ENCODE results near the gene PRDM1.

The PRDM1 gene

DNA sequence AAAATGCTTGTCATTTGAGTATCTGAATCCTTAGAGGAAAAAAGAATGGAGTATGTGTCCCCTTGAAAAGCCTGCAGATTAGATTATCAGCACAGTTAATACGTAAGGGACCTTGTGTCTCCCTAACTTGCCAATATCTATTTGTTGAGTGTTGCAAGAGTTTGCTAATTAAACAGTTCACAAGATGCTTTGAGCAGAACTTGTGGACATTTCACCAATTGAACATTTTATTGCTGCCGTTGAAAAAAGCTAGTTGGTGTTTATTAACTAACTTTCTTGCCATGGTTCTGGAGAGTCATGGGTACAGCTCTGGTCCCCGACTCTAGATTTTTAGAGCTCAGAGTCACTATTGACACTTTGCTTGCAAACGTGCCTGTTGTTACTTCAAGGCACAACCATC is 30.6 kb upstream of the PRDM1 start:
- Histone ChIP-seq H3K36me3 (ENCODE audit: control insufficient read depth, low read depth, low read length) (no peaks in the 10 kb centered on the region), H3K4me1 (ENCODE audit: control insufficient read depth, low read depth, low read length) (peaks cover 20% of the 10 kb centered on the region), H3K27ac (ENCODE audit: low read length) (no peak overlapping the region), H3K4me3 (ENCODE audit: low read length) (no peak overlapping the region), H3K9ac (ENCODE audit: low read length) (no peak overlapping the region), H3K27me3 (ENCODE audit: control insufficient read depth, insufficient read depth, low read length) (no peaks in the 10 kb centered on the region), H3K9me3 (ENCODE audit: control insufficient read depth, low read depth, low read length) (no peaks in the 10 kb centered on the region)

DNA sequence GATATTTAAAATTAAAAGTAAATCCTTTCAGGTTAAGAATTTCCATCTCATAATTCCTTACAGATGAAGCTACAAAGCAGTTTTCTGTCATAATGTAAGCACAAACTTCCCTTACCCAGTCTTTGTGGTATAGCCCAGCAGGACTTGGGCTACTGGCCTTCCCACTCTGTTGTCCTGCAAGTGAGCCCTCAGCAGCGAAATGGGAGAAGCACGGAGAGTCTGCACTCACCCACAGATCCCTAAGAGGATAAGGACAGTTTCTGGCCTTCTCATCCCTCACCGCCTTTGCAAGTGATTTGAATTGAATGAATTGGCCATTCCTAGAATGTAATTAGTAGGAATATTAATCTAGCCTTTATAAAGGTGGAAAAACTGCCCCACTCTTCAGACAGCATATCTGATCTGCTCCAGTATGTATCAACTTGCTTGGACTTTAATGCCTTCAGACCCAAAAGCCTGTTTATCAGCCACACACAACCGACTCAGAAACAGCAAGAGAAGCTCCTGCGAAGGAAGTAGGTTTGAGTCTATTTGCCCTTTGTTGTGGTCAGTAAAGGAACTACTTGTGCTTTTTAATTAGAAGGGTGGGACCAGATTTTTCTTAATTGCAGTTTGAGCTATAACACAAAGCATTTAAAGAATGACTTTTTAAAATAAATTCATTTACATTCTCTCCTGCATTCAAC is 29.9 kb upstream of the PRDM1 start:
- Histone ChIP-seq H3K4me3 (ENCODE audit: low read length) (no peak overlapping the region), H3K4me1 (ENCODE audit: control insufficient read depth, low read depth, low read length) (peaks cover 17% of the 10 kb centered on the region), H3K36me3 (ENCODE audit: control insufficient read depth, low read depth, low read length) (no peaks in the 10 kb centered on the region), H3K9me3 (ENCODE audit: control insufficient read depth, low read depth, low read length) (no peaks in the 10 kb centered on the region), H3K27ac (ENCODE audit: low read length) (no peak overlapping the region), H3K9ac (ENCODE audit: low read length) (no peak overlapping the region), H3K27me3 (ENCODE audit: control insufficient read depth, insufficient read depth, low read length) (no peaks in the 10 kb centered on the region)

DNA sequence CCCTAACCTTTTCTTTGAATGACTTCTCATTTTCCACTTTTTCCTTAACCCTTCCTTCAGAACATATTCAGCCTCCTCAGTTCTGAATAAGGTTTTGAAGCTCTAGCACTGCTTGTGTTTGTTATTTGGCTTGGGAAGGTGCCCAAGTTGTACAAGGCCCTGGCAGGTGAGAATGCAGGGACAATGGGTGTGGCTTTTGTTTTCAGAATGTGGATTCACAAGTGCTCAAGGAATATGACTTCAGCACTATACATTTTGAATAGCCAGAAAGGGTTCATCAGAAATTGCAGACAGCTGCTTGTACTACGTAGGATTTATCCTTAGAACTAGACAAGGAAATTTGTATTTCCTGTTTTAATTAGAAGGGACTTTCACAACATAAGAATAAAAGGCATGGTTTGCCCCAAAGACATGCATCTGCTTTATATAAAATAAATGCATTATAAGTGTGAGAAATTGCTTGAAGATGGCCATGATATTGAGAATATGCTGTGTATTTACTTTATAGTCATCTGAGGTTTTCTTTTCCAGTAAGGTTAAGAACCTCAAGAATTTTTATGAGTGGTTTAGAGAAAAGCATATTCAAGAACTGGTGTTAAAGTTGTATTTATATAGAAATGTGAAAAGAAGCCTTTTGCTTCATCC is 29.3 kb upstream of the PRDM1 start:
- no peaks in the 10 kb centered on the region for H3K9me3 ChIP-seq (ENCODE audit: control insufficient read depth, low read depth, low read length)
- H3K9ac ChIP-seq (ENCODE audit: low read length): no peak overlapping the region
- H3K4me1 ChIP-seq (ENCODE audit: control insufficient read depth, low read depth, low read length): peaks cover 11% of the 10 kb centered on the region
- H3K27me3 ChIP-seq (ENCODE audit: control insufficient read depth, insufficient read depth, low read length): no peaks in the 10 kb centered on the region
- no peak overlapping the region for H3K4me3 ChIP-seq (ENCODE audit: low read length)
- H3K27ac ChIP-seq (ENCODE audit: low read length): no peak overlapping the region
- H3K36me3 ChIP-seq (ENCODE audit: control insufficient read depth, low read depth, low read length): no peaks in the 10 kb centered on the region

DNA sequence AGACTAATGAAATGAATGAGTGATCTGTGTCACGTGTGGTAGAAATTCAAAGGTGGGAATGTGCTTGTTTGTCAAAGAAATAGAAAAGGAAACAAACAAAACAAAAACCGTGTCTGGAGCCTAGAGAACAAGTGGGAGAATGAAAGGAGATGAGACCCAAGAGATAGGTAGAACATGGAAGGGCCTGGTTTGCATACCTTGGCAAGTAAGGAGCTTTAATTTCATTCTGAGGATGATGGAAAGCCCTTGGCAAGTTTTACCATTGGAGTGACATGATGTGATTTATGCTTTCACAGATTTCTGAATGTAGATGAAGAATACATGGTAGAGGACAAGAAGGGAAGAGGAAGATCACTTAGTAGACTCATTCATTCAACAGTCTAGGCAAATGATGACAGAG is 26.8 kb upstream of the PRDM1 start:
- Histone ChIP-seq H3K27ac (ENCODE audit: low read length) (no peak overlapping the region), H3K4me1 (ENCODE audit: control insufficient read depth, low read depth, low read length) (peaks cover 9% of the 10 kb centered on the region), H3K27me3 (ENCODE audit: control insufficient read depth, insufficient read depth, low read length) (no peaks in the 10 kb centered on the region), H3K36me3 (ENCODE audit: control insufficient read depth, low read depth, low read length) (no peaks in the 10 kb centered on the region), H3K4me3 (ENCODE audit: low read length) (no peak overlapping the region), H3K9me3 (ENCODE audit: control insufficient read depth, low read depth, low read length) (no peaks in the 10 kb centered on the region), H3K9ac (ENCODE audit: low read length) (no peak overlapping the region)

DNA sequence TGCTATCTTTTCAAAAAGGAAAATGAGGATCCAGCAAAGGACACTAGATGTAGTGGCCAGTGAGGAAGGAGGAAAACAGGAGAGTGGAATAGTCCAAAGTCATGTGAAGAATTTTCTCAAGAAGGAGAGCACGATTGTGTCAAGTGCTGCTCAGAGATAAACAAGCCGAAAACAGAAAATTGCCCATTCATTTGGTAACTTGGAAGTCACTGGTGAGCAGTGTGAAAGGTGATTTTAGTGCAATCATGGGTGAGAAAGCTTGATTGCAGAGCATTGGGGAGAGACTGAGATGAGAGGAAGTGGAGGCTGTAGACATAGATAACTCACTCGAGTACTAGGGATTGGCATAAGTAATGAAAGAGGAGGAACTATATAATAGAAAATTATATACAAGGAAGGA is 26.0 kb upstream of the PRDM1 start:
- no peaks in the 10 kb centered on the region for H3K9me3 ChIP-seq (ENCODE audit: control insufficient read depth, low read depth, low read length)
- no peak overlapping the region for H3K9ac ChIP-seq (ENCODE audit: low read length)

DNA sequence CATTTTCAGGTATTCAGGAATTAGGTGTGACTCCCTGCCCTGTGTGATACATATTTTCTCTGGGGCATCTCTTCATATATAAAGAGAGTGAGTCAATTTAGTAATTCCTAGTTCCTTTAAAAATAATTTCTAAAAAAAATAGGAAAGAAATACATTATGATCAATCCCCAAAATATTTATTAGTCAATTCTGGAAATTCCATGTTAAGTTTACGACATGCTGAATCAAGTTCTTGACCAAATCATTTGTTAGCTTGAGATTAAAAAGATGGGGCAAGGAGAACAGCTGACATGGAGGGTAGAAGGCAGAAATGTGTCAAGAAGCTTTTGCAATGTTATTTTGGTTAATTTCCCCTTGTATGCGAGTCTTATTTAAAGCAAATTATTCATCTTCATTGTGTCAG is 22.7 kb upstream of the PRDM1 start:
- Histone ChIP-seq H3K9ac (ENCODE audit: low read length) (no peak overlapping the region), H3K27me3 (ENCODE audit: control insufficient read depth, insufficient read depth, low read length) (no peaks in the 10 kb centered on the region), H3K4me3 (ENCODE audit: low read length) (no peak overlapping the region), H3K27ac (ENCODE audit: low read length) (no peak overlapping the region), H3K36me3 (ENCODE audit: control insufficient read depth, low read depth, low read length) (no peaks in the 10 kb centered on the region), H3K9me3 (ENCODE audit: control insufficient read depth, low read depth, low read length) (no peaks in the 10 kb centered on the region), H3K4me1 (ENCODE audit: control insufficient read depth, low read depth, low read length) (no peaks in the 10 kb centered on the region)

More for the DNA sequence above, 26.0 kb upstream of the PRDM1 start:
- Histone ChIP-seq H3K27me3 (ENCODE audit: control insufficient read depth, insufficient read depth, low read length) (no peaks in the 10 kb centered on the region), H3K4me1 (ENCODE audit: control insufficient read depth, low read depth, low read length) (peaks cover 9% of the 10 kb centered on the region), H3K36me3 (ENCODE audit: control insufficient read depth, low read depth, low read length) (no peaks in the 10 kb centered on the region), H3K27ac (ENCODE audit: low read length) (no peak overlapping the region), H3K4me3 (ENCODE audit: low read length) (no peak overlapping the region)

DNA sequence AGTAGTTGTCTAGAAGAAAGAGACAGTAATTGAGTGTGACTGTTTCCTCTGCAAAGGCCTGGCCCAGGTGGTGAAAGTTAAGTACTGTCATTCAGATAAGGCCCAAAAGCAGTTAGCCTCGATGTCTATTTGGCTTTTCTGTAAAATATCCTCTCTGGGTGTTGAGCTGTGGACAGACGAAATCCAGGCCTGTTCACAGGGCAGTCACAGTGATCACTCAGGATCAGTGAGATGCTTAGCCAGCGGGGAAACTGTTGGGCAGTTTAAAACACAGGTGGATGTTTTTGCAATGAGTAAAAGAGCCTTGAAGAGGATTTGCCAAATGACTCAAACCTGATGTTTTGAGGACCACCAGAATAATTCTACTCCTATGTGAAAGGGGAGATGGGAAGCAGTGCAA is 22.0 kb upstream of the PRDM1 start:
- no peak overlapping the region for H3K9ac ChIP-seq (ENCODE audit: low read length)
- no peak overlapping the region for H3K4me3 ChIP-seq (ENCODE audit: low read length)
- H3K9me3 ChIP-seq (ENCODE audit: control insufficient read depth, low read depth, low read length): no peaks in the 10 kb centered on the region
- no peak overlapping the region for H3K27ac ChIP-seq (ENCODE audit: low read length)
- H3K27me3 ChIP-seq (ENCODE audit: control insufficient read depth, insufficient read depth, low read length): no peaks in the 10 kb centered on the region
- no peaks in the 10 kb centered on the region for H3K36me3 ChIP-seq (ENCODE audit: control insufficient read depth, low read depth, low read length)
- H3K4me1 ChIP-seq (ENCODE audit: control insufficient read depth, low read depth, low read length): no peaks in the 10 kb centered on the region

DNA sequence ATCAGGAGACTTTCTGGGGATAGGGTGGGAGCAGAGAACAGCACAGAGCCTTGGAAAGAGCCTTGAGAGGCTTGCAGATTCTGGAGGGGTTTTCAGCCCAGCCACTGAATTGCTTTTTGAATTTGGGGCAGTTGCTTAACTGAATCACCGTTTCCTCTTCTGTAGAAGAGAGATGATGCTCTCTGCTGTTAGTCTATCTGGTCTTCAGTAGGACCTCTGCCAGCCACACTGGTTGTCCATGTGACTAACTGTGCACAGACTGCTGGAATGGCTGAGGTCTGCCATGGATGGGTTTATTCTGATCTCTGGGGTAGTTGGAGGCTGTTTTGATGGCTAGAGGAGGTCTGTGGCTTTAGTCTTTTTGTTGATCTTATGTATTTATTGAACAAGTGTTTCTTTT is 21.4 kb upstream of the PRDM1 start:
- no peaks in the 10 kb centered on the region for H3K36me3 ChIP-seq (ENCODE audit: control insufficient read depth, low read depth, low read length)
- no peak overlapping the region for H3K4me3 ChIP-seq (ENCODE audit: low read length)
- no peaks in the 10 kb centered on the region for H3K4me1 ChIP-seq (ENCODE audit: control insufficient read depth, low read depth, low read length)
- H3K9me3 ChIP-seq (ENCODE audit: control insufficient read depth, low read depth, low read length): no peaks in the 10 kb centered on the region
- H3K27me3 ChIP-seq (ENCODE audit: control insufficient read depth, insufficient read depth, low read length): no peaks in the 10 kb centered on the region
- no peak overlapping the region for H3K9ac ChIP-seq (ENCODE audit: low read length)
- H3K27ac ChIP-seq (ENCODE audit: low read length): no peak overlapping the region

DNA sequence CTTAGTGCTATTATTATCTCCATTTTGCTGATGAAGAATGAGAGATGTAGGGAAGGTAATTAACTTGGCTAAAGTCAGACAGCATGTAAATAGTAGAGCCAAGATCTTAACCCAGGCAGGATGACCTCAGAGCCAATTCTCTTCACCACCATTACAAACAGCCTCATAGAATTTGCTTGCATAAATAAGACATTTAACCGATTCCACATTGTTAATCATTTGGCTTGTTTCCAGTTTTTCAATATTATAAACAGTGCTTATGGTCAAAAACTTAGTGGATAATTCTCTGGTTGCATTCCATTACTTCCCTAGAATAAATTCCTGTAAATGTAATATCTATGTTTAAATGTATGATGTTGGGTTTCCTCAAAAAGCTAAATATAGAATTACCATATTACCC is 19.1 kb upstream of the PRDM1 start:
- H3K4me1 ChIP-seq (ENCODE audit: control insufficient read depth, low read depth, low read length): no peaks in the 10 kb centered on the region
- no peaks in the 10 kb centered on the region for H3K36me3 ChIP-seq (ENCODE audit: control insufficient read depth, low read depth, low read length)
- H3K4me3 ChIP-seq (ENCODE audit: low read length): no peak overlapping the region
- H3K27me3 ChIP-seq (ENCODE audit: control insufficient read depth, insufficient read depth, low read length): no peaks in the 10 kb centered on the region
- H3K9ac ChIP-seq (ENCODE audit: low read length): no peak overlapping the region
- no peak overlapping the region for H3K27ac ChIP-seq (ENCODE audit: low read length)
- no peaks in the 10 kb centered on the region for H3K9me3 ChIP-seq (ENCODE audit: control insufficient read depth, low read depth, low read length)

DNA sequence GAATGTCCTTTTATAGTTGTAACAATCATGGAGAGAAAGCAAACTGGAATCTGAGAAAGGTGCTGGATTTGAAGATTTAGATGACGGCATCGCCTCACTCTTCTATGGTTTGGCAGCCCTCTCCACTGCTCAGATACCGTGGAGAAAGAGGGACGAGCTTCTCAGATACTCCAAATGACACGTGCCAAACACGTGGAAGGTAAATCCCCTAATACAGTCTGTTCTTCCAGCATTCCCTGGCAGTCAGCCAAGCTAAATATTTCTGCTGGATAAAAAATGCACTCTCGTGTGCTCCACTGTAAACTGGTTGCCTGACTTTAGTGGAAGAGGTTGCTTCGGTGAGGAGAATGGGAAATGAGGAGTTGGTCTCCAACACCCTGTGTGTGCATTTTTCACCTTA is 16.7 kb upstream of the PRDM1 start:
- no peak overlapping the region for H3K27ac ChIP-seq (ENCODE audit: low read length)
- no peak overlapping the region for H3K9ac ChIP-seq (ENCODE audit: low read length)
- no peaks in the 10 kb centered on the region for H3K4me1 ChIP-seq (ENCODE audit: control insufficient read depth, low read depth, low read length)
- no peaks in the 10 kb centered on the region for H3K9me3 ChIP-seq (ENCODE audit: control insufficient read depth, low read depth, low read length)
- no peak overlapping the region for H3K4me3 ChIP-seq (ENCODE audit: low read length)
- H3K36me3 ChIP-seq (ENCODE audit: control insufficient read depth, low read depth, low read length): no peaks in the 10 kb centered on the region
- H3K27me3 ChIP-seq (ENCODE audit: control insufficient read depth, insufficient read depth, low read length): no peaks in the 10 kb centered on the region

DNA sequence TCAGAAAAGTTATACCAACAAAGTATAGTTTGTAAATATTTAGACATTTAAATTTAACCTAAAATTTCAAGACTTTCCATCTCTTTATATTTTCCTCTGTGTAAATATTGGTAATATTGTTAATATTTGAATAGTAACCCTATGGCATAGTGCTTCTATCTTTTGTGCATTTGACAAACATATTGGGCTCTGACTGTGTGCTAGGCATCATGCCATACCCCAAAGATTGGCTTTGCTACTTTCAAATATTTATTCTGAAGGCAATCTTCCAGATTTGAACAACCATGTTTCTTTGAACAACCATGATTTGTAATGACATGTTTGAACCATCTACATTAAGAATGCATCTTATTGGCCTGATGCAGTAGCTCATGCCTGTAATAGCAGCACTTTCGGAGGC is 15.5 kb upstream of the PRDM1 start:
- H3K27ac ChIP-seq (ENCODE audit: low read length): no peak overlapping the region
- no peak overlapping the region for H3K9ac ChIP-seq (ENCODE audit: low read length)
- H3K27me3 ChIP-seq (ENCODE audit: control insufficient read depth, insufficient read depth, low read length): no peaks in the 10 kb centered on the region
- no peaks in the 10 kb centered on the region for H3K4me1 ChIP-seq (ENCODE audit: control insufficient read depth, low read depth, low read length)
- no peaks in the 10 kb centered on the region for H3K36me3 ChIP-seq (ENCODE audit: control insufficient read depth, low read depth, low read length)
- H3K4me3 ChIP-seq (ENCODE audit: low read length): no peak overlapping the region
- no peaks in the 10 kb centered on the region for H3K9me3 ChIP-seq (ENCODE audit: control insufficient read depth, low read depth, low read length)

DNA sequence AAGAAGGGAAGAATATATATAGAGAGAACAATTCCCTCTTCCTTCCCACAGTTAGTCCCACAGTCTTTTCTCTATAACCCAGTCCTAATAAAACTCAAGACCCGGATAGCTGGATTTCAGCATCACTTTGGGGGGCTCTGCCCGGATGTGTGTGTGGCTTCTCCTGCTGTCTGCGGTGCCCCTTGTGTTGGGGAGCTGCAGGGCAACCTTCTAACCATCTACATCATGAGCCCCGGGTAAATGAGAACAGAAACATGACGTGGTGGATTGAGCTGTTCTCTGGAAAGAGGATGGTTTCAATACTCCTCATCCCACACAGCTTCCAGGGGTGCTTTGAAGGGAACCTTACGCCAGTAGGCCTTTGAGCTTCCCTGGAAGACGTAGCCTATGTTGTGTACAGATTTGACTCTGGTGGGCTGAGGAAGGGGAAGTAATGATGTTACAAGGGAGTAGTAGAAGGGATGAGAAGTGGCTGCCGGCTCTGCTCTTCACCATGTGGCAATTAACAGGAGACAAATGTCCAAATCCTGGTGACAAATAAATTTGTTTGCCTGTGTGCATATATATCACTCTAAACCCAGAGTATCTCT is 13.5 kb upstream of the PRDM1 start:
- no peak overlapping the region for H3K27ac ChIP-seq (ENCODE audit: low read length)
- no peaks in the 10 kb centered on the region for H3K27me3 ChIP-seq (ENCODE audit: control insufficient read depth, insufficient read depth, low read length)
- no peaks in the 10 kb centered on the region for H3K4me1 ChIP-seq (ENCODE audit: control insufficient read depth, low read depth, low read length)
- H3K4me3 ChIP-seq (ENCODE audit: low read length): no peak overlapping the region
- no peaks in the 10 kb centered on the region for H3K36me3 ChIP-seq (ENCODE audit: control insufficient read depth, low read depth, low read length)
- no peak overlapping the region for H3K9ac ChIP-seq (ENCODE audit: low read length)
- no peaks in the 10 kb centered on the region for H3K9me3 ChIP-seq (ENCODE audit: control insufficient read depth, low read depth, low read length)

Data from iPS-18a (cell line).